C4-2B (cell line): ENCODE results near the gene PRR7.

ENCODE experiments used
- CTCF ChIP-seq: fragments of 450-650 bp; conservative IDR thresholded peaks from 2 replicates; pipeline ENCODE4 v1.5.1; 2017; ENCODE audit warnings: mild to moderate bottlenecking
- ZFX ChIP-seq: fragments of 450-650 bp; IDR thresholded peaks from 2 replicates; pipeline ENCODE4 v1.6.1; 2017

GRCh38 chr5:177421062-177421798, 25.4 kb upstream of the PRR7 start:
- TF ChIP-seq CTCF = no peak
- no peak for TF ChIP-seq ZFX
